GM18511 (cell line): ENCODE data around the gene SCYL3.
"Not testable (repeated sequence)": the region's sequence is repeated elsewhere in the genome, so short reads cannot be mapped to it uniquely, and the experiment has no call there.

ENCODE experiments used
- ATAC-seq: cut with Tn5 transposase; IDR thresholded peaks from one replicate; pipeline ENCODE4 v1.9.1; 2021; ENCODE audit warnings: mild to moderate bottlenecking, moderate library complexity; ENCODE audit not compliant: unreplicated experiment

Gene SCYL3

GRCh38 chr1:169872906-169873305 lies 20.8 kb downstream of the SCYL3 start:
- no peak for ATAC-seq

GRCh38 chr1:169871988-169872387 lies 21.7 kb downstream of the SCYL3 start:
- ATAC-seq: not testable (repeated sequence)

GRCh38 chr1:169869426-169869825 lies 24.3 kb downstream of the SCYL3 start:
- ATAC-seq: no peak

- ATAC-seq: no peak
These were observed 24.7 kb downstream of the SCYL3 start for GRCh38 chr1:169868978-169869377.

GRCh38 chr1:169867012-169867675 lies 26.6 kb downstream of the SCYL3 start:
- ATAC-seq: no peak

GRCh38 chr1:169866577-169866976 lies 27.1 kb downstream of the SCYL3 start:
- ATAC-seq: no peak

GRCh38 chr1:169864531-169864930 lies 29.2 kb downstream of the SCYL3 start:
- ATAC-seq: not testable (repeated sequence)

- ATAC-seq: peak; percentile 21
These were observed 32.9 kb downstream of the SCYL3 start for GRCh38 chr1:169860750-169861149.

- ATAC-seq: peak; percentile 82
These were observed 33.5 kb downstream of the SCYL3 start for GRCh38 chr1:169860187-169860586.

GRCh38 chr1:169859001-169859400 lies 34.7 kb downstream of the SCYL3 start:
- no peak for ATAC-seq

GRCh38 chr1:169858467-169858866 lies 35.2 kb downstream of the SCYL3 start:
- ATAC-seq: no peak

GRCh38 chr1:169853341-169853740 lies 40.4 kb downstream of the SCYL3 start:
- no peak for ATAC-seq

- ATAC-seq: no peak
These were observed 44.2 kb downstream of the SCYL3 start for GRCh38 chr1:169849346-169850022.

- ATAC-seq: no peak
These were observed 45.2 kb downstream of the SCYL3 start for GRCh38 chr1:169848456-169848855.

GRCh38 chr1:169844941-169845608 lies 48.6 kb downstream of the SCYL3 start:
- no peak for ATAC-seq

- ATAC-seq: no peak
These were observed 54.8 kb downstream of the SCYL3 start for GRCh38 chr1:169838942-169839341.

GRCh38 chr1:169836198-169836597 lies 57.5 kb downstream of the SCYL3 start:
- ATAC-seq: no peak

GRCh38 chr1:169835647-169836046 lies 58.0 kb downstream of the SCYL3 start:
- no peak for ATAC-seq

GRCh38 chr1:169834869-169835268 lies 58.8 kb downstream of the SCYL3 start:
- no peak for ATAC-seq

- ATAC-seq: no peak
These were observed 60.4 kb downstream of the SCYL3 start for GRCh38 chr1:169833179-169833901.

- no peak for ATAC-seq
These were observed 64.0 kb downstream of the SCYL3 start for GRCh38 chr1:169829671-169830070.
